Stimulated activated CD8-positive, alpha-beta memory T cell treated with anti-CD3 and anti-CD28 coated beads, Interleukin-4, amount 100 ng/mL, for 48 hours (primary cell): ENCODE results near the gene MMP24.
"Not testable (repeated sequence)": the region's sequence is repeated elsewhere in the genome, so short reads cannot be mapped to it uniquely, and the experiment has no call there.

Experiments
- DNase-seq: peaks from one replicate; pipeline ENCODE4 v3.0.0-alpha.2; 2020

The MMP24 gene

GRCh38 chr20:35295674-35296073, 69.2 kb downstream of the MMP24 start:
- no peak for DNase-seq

- no peak for DNase-seq
Observed at GRCh38 chr20:35296101-35296554, 69.6 kb downstream of the MMP24 start.

GRCh38 chr20:35297155-35297554, 70.7 kb downstream of the MMP24 start:
- DNase-seq = no peak

GRCh38 chr20:35297740-35298139, 71.2 kb downstream of the MMP24 start:
- DNase-seq = no peak

GRCh38 chr20:35298264-35298663, 71.8 kb downstream of the MMP24 start:
- no peak for DNase-seq

GRCh38 chr20:35299780-35300179, 73.3 kb downstream of the MMP24 start:
- no peak for DNase-seq

GRCh38 chr20:35300469-35301262, 74.2 kb downstream of the MMP24 start:
- no peak for DNase-seq

- DNase-seq = no peak
Observed at GRCh38 chr20:35301426-35301825, 74.9 kb downstream of the MMP24 start.

GRCh38 chr20:35302421-35303335, 76.2 kb downstream of the MMP24 start:
- no peak for DNase-seq

- no peak for DNase-seq
Observed at GRCh38 chr20:35303382-35303734, 76.9 kb downstream of the MMP24 start.

GRCh38 chr20:35303735-35304491, 77.4 kb downstream of the MMP24 start:
- peak; percentile 89 for DNase-seq

- no peak for DNase-seq
Observed at GRCh38 chr20:35304956-35305355, 78.5 kb downstream of the MMP24 start.

GRCh38 chr20:35305682-35306556, 79.4 kb downstream of the MMP24 start:
- peak; percentile 86 for DNase-seq

- DNase-seq = peak; percentile 61
Observed at GRCh38 chr20:35306931-35307517, 80.5 kb downstream of the MMP24 start.

- no peak for DNase-seq
Observed at GRCh38 chr20:35307666-35308653, 81.5 kb downstream of the MMP24 start.

- peak; percentile 87 for DNase-seq
Observed at GRCh38 chr20:35311409-35311808, 84.9 kb downstream of the MMP24 start.

- DNase-seq = no peak
Observed at GRCh38 chr20:35311822-35312221, 85.3 kb downstream of the MMP24 start.

- DNase-seq = no peak
Observed at GRCh38 chr20:35312318-35312717, 85.8 kb downstream of the MMP24 start.

GRCh38 chr20:35314816-35315631, 88.5 kb downstream of the MMP24 start:
- DNase-seq = no peak

GRCh38 chr20:35315632-35316020, 89.1 kb downstream of the MMP24 start:
- DNase-seq = not testable (repeated sequence)
